G401 (cell line): ENCODE data around the gene DOK1. TPM values are rescaled to one million over a fixed set of nuclear protein-coding genes. Genes with fewer than 3 reads are reported as not detected.
"Not testable (repeated sequence)": the region's sequence is repeated elsewhere in the genome, so short reads cannot be mapped to it uniquely, and the experiment has no call there.

Experiments used
- DNase-seq: peaks from one replicate; pipeline ENCODE4 v3.0.0-alpha.2; 2015; ENCODE audit warnings: low spot score
- in situ Hi-C: cut with HindIII; loops from 2 replicates; pipeline ENCODE4 v1.10.0; 2016; ENCODE audit warnings: low sequenced_read_pairs, mixed read lengths
- total RNA-seq: library from RNA; depleted of rRNA; stranded (reverse); fragments of >200 nt; shearing (Covaris generic); gene quantifications from 2 replicates; pipeline ENCODE4 v1.2.3, GENCODE V29; 2014

The DOK1 gene
- total RNA-seq, 1 experiment from 2014 or later: 28.7 TPM

DNA sequence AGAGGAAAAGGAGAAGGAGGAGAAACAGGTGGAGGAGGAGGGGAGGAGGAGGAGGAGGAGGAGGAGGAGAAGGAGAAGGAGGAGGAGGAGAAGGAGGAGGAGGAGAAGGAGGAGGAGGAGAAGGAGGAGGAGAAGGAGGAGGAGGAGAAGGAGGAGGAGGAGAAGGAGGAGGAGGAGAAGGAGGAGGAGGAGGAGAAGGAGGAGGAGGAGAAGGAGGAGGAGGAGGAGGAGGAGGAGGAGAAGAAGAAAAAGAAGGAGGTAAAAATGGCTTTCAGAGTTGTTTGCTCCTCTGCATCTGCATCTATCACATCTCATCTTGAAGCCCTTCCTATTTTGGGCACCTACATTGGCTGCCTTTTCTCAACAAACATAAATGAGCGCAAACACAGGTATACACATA is 6.5 kb downstream of the DOK1 start:
- in situ Hi-C loops, DNase-seq: not testable (repeated sequence)

DNA sequence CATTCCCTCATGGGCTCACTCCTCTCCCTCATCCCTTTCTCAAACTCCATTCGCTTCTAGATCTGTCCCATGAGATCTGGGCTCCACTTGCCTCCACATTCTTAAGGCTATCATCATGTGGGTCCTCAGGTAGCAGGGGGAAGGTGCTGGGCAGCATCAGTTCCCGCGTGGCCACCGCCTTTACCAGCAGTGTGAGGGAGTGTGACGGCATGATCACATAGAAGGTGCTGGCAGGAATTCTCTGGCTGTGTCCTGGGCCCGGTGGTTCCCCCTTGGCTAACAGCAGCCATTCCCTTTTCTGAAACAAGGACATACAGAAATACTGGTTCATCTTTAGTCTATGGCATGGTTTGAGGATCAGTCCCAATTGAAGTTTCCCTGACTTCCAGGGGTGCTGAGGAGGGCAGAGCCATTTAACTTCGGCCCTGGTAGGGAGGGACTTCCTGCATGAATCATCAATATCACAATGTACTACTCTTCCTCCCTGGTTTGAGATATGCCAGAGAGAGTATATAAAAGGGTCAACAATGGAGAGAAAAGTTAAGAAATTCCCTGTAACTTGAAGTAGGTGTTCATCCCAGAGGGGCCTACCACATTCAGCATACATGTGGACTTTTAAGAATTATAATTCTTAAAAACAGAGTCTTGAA is 7.7 kb downstream of the DOK1 start:
- DNase-seq: no peak
- in situ Hi-C loops: no loop called here

DNA sequence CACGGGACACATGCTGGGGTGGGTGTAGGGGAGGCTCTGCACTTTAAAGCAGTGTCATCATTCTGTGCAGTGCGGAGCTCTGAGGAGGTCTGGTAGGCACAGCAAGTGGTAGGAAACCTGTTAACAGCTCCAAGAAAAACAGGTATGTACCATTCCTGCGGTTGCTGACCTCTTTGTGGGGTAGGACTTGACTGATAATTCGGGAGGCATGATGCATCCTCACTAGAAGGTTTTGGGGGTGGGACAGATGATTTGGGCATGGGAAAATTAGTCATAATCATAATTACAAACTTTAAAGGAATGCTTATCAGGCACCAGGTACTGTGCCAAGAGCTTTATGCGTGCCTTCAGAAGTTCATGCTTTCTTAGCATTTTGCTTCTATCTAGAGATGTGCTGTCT is 9.7 kb downstream of the DOK1 start:
- no peak for DNase-seq
- in situ Hi-C loops: no loop called here

DNA sequence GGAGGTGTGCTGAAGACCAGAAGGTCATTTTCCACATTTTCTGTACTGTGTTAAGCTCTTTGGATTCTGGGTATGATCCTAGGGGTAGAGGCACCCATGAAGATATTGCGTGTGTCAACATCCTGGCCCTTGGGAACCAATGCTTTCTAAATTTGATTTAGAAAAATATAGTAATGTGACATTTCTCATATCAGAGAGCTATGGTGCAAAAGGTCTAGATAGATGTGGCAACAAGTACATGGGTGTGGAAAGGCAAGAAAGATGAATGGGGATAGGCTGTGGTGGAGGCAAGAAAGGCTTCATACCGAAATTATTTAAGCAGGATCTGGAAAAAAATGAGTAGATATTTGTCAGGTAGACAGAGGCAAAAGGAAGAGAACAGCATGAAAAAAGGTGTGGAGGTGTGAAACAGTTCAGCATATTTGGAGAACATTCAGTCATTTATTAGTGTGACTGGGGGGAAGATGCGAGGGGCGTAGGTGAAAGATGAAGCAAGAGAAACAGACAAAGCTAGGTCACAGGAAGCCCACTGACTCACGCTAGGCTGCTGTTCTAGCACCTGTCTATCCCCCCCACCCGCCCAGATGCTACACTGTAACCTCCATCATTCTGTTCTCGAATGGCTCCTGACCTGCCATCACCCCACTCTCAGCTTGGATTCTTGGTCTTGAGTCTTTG is 11.7 kb downstream of the DOK1 start:
- in situ Hi-C loops: no loop called here
- DNase-seq: no peak

GRCh38 chr2:74566754-74567085 is 12.2 kb downstream of the DOK1 start:
- DNase-seq: no peak
- in situ Hi-C loops: no loop called here

DNA sequence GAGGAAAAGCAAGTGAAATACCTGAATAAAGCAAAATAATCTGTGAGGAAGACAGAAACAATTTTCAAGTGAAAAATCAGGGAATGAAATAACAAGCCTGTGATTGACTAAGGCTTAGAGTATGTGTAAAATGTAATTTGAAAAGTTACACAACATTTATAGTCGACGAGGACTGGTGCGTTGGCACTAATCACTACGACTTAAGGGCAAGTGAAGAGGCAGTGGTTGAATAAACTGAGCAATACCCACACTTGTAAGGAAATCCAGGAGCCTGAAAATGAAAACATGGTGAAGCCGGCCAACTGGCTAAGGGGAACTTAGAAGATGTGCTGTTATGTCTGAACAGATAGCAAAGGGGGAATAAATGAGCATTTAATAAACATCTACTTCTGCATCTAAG is 13.4 kb downstream of the DOK1 start:
- in situ Hi-C loops: no loop called here
- DNase-seq: no peak

DNA sequence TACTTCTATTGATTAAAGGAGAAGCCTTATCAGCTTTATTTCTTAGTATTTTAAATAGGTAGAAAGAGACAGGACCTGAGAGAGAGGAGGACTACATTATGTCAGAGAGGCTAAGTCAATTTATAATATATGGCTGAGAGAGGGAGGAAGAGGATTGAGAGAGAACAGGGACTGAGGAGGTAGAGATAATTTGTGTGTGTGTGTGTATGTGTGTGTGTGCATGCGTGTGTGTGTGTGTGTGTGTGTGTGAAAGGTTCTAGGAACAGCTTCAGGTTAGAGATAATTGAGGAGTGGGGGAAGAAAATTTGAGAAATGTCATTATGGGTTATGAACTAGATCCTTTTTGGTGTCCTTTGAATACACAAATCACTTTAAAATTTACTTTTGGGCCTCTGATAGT is 15.2 kb downstream of the DOK1 start:
- in situ Hi-C loops: no loop called here
- DNase-seq: no peak

GRCh38 chr2:74571058-74571457 is 16.5 kb downstream of the DOK1 start:
- no peak for DNase-seq
- in situ Hi-C loops: no loop called here

DNA sequence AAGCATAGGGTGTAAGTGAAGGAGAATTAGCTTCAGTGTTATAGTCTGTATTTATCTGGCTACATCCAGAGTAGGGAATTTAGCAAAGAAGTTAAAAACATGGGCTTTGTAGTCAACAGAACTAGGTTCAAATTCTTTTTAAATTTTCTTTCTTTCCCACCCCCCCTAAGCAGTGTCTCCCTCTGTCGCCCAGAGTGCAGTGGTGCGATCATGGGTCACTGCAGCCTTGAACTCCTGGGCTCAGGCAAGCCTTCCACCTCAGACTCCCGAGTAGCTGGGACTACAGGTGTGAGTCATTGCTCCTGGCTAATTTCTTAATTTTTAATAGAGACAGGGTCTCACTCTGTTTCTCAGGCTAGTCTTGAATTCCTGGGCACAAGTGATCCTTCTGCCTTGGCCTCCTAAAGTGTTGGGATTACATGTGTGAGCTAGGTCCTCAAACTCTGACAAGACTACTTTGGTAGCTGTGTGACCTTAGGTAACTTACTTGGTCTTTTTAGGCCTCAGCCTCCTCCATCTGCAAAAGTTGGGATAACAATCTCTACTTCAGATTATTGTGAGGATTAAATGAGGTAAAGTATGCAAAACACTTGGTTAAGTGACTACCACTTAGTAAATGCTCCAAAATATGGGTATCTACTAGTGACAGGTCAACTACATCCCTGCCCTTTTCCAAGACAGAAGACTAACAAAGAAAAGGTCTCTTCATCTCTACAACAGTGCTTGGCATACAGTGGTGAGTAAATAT is 17.8 kb downstream of the DOK1 start:
- in situ Hi-C loops: no loop called here
- no peak for DNase-seq

GRCh38 chr2:74573747-74574562 is 19.4 kb downstream of the DOK1 start:
- in situ Hi-C loops: no loop called here
- DNase-seq: no peak

DNA sequence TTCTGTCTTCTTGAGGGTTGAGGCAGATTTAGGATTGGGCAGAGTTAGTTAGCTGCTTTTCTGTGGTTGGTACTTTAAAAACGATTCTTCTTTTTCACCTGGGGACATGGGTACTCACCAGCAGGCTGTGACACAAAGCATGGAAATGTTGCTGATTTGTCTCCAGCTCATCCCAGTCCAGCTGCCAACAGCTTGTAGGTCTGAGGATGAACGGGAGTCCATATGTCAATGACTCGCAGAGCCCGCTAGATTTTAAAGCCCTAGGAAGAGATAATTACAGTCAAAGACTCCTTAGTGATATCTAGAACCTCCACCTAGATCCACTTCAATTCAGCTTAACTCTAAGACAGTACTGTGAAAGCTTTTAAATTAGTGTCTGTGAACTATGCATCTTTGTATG is 20.8 kb downstream of the DOK1 start:
- in situ Hi-C loops: no loop called here
- DNase-seq: no peak

GRCh38 chr2:74576211-74576862 is 21.8 kb downstream of the DOK1 start:
- in situ Hi-C loops: no loop called here
- DNase-seq: no peak

DNA sequence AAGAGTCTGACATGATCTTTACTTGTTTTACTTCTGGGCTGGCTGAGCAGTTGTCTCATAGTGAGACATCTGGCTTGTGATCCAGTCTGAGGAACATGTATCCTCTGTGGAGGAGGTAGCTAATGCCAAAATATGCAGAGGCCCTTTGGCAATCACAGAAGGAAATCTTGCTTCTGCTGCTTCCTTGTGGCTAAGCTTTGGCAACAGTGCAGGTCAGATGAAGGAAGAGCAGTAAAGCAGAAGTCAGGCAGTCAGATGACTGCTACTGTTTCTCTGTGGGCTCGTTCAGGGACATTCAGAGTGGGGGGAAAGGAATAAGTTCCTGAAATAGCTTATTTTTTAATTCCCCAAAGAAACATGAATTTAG is 22.3 kb downstream of the DOK1 start:
- in situ Hi-C loops: no loop called here
- DNase-seq: no peak

DNA sequence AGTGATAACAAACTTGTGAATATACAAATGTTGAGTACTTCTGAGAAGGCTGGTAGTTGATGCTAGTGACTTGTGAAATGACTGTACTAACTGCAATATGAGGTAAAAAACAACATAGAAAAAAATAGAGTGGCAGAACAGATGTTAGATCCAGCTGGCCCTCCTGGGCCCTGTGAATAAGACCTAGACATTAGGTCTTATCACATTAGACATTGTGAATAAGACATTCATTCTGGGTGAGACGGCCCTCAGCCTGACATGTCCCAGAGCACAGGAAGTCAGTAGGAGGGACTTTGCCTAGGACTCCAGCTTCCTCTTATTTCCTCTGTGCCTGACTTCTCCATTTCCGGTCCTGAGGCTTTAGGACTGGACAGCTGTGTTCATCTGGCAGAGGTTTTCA is 22.9 kb downstream of the DOK1 start:
- no peak for DNase-seq
- in situ Hi-C loops: no loop called here

DNA sequence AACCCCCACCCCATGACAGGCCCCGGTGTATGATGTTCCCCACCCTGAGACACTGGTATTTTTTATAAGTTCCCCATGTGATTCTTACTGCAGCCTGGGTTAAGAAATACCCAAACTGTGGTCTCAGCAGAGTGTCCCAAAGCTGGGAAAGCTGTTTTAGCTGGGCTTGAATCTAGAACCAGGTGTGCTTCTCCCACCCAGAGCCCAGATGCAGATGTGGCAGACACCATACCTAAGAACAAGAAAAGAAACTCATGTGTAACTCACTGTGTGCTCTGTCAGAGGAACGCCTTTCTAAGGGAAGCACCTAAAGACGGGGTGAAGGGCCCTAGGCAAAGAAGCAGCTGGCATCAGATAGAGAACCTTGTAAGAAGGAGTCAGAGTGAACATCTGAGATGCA is 23.9 kb downstream of the DOK1 start:
- in situ Hi-C loops: no loop called here
- no peak for DNase-seq

DNA sequence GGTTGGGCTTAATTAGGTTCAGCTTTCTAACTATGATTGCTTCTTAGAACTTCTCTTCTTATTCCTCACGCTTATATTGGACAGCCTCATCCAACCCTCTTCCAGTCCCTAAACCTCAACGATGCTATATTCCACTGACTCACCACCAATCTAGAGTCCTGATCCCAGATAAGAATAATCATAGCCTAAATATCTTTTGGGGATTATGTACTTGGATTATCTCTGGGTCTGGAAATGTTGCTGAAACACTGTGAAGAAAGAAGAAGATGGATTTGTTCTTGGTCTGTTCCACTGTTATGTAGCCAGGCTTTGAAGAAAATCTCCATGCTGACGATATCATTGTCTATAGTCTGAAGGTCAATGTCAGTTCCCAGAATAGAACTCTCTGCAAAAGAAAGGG is 26.9 kb downstream of the DOK1 start:
- no peak for DNase-seq
- in situ Hi-C loops: no loop called here

DNA sequence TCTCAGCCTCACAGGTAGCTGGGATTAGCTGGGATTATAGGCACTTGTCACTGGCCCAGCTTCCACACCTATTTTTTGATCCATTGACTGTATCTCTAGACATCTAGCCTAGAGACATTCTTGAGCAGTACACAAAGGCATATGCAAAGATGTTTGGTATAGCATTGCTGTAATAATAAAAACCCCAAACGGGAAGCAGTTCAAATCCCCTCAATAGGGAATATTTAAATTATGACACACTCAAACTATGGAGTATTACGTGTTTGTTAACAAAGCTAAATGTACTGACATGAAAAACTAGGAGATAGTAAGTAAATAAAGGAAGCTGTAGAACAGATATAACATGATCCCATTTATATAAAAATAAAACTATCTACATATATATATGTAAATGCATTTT is 27.7 kb downstream of the DOK1 start:
- in situ Hi-C loops: no loop called here
- no peak for DNase-seq

GRCh38 chr2:74583504-74583903 is 29.0 kb downstream of the DOK1 start:
- DNase-seq: no peak
- in situ Hi-C loops: no loop called here

DNA sequence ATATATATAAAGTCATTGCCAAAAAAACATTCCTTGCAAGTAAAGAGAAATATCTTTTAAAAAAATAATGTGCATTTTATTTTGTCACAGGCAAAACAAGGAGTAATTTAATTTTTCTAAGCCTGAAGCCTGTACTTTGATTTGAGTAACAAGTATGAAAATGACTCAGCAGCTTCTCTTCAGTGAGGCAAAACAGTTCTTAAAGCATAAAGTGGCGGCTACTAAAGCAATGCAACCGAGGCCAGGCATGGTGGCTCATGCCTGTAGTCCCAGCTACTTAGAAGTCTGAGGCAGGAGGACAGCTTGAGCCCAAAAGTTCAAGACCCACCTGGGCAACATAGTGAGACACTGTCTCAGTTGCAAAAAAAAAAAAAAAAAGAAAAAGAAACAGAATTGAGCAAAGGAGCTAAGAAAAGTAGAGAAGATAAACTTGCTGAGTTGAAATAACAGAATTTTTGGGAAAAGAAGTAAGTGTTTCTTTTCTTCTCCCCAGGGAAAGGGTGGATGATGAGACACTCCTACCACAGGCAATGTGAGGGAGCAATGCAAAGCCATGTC is 29.6 kb downstream of the DOK1 start:
- in situ Hi-C loops: no loop called here
- no peak for DNase-seq
